Measurements from ENCODE around the gene FAM193A.
"Not testable (repeated sequence)": the region's sequence is repeated elsewhere in the genome, so short reads cannot be mapped to it uniquely, and the experiment has no call there.

Gene FAM193A

GRCh38 chr4:2536193-2537010, at the start of gene FAM193A:
Gene FAM193A, plus strand, starts transcription at chr4:2536647. Its CDS starts 269 bp downstream, at chr4:2536916.
- peak; percentile 99 for DNase-seq (ENCODE audit: low spot score)

- DNase-seq (ENCODE audit: low spot score), result no peak
Observed at GRCh38 chr4:2486981-2487380, 49.5 kb upstream of the FAM193A start.

- no peak for DNase-seq (ENCODE audit: low spot score)
Observed at GRCh38 chr4:2487632-2488031, 48.8 kb upstream of the FAM193A start.

GRCh38 chr4:2489081-2489805, 47.2 kb upstream of the FAM193A start:
- DNase-seq (ENCODE audit: low spot score), result no peak

GRCh38 chr4:2489841-2490552, 46.5 kb upstream of the FAM193A start:
- no peak for DNase-seq (ENCODE audit: low spot score)

GRCh38 chr4:2492970-2493369, 43.5 kb upstream of the FAM193A start:
- no peak for DNase-seq (ENCODE audit: low spot score)

GRCh38 chr4:2494992-2495391, 41.5 kb upstream of the FAM193A start:
- DNase-seq (ENCODE audit: low spot score), result no peak

- no peak for DNase-seq (ENCODE audit: low spot score)
Observed at GRCh38 chr4:2497324-2497723, 39.1 kb upstream of the FAM193A start.

GRCh38 chr4:2497931-2498330, 38.5 kb upstream of the FAM193A start:
- no peak for DNase-seq (ENCODE audit: low spot score)

- DNase-seq (ENCODE audit: low spot score), result no peak
Observed at GRCh38 chr4:2500547-2500946, 35.9 kb upstream of the FAM193A start.

- no peak for DNase-seq (ENCODE audit: low spot score)
Observed at GRCh38 chr4:2501034-2501594, 35.3 kb upstream of the FAM193A start.

- no peak for DNase-seq (ENCODE audit: low spot score)
Observed at GRCh38 chr4:2503809-2504208, 32.6 kb upstream of the FAM193A start.

- no peak for DNase-seq (ENCODE audit: low spot score)
Observed at GRCh38 chr4:2507259-2507658, 29.2 kb upstream of the FAM193A start.

GRCh38 chr4:2507855-2508254, 28.6 kb upstream of the FAM193A start:
- DNase-seq (ENCODE audit: low spot score), result no peak

GRCh38 chr4:2510351-2511259, 25.8 kb upstream of the FAM193A start:
- no peak for DNase-seq (ENCODE audit: low spot score)

- no peak for DNase-seq (ENCODE audit: low spot score)
Observed at GRCh38 chr4:2511645-2512131, 24.8 kb upstream of the FAM193A start.

GRCh38 chr4:2512396-2513135, 23.9 kb upstream of the FAM193A start:
- no peak for DNase-seq (ENCODE audit: low spot score)

GRCh38 chr4:2514193-2514592, 22.3 kb upstream of the FAM193A start:
- not testable (repeated sequence) for DNase-seq (ENCODE audit: low spot score)

- not testable (repeated sequence) for DNase-seq (ENCODE audit: low spot score)
Observed at GRCh38 chr4:2514944-2515343, 21.5 kb upstream of the FAM193A start.

GRCh38 chr4:2515830-2516550, 20.5 kb upstream of the FAM193A start:
- DNase-seq (ENCODE audit: low spot score), result no peak

Data from ecto neural progenitor cell (in vitro differentiated cells).